HG03432 (cell line): ENCODE results near the gene ADCK1.
"Not testable (repeated sequence)": the region's sequence is repeated elsewhere in the genome, so short reads cannot be mapped to it uniquely, and the experiment has no call there.

Source experiments
- ATAC-seq: cut with Tn5 transposase; IDR thresholded peaks from one replicate; pipeline ENCODE4 v1.9.1; 2021; ENCODE audit warnings: mild to moderate bottlenecking, moderate library complexity; ENCODE audit not compliant: unreplicated experiment

ADCK1 gene

DNA sequence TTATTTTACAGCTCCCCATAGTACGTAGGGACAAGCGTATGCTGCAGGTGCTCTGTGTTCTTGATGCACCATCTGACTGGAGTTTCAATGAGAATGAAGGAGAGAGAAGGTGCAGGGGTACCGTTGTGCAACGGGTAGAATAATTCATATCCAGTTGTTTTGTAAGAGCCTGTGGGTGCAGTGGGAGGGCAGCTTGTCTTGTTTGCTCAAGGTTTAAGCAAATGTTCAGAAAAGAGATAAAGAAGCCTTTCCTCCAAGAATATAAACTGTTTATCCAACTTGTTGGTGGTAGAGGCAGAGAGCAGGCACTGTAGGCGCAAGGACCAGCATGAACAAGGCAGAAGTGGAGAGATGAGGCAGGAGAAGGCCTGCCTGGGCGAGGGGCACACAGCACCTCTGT is 64.2 kb downstream of the ADCK1 start:
- ATAC-seq, result no peak

DNA sequence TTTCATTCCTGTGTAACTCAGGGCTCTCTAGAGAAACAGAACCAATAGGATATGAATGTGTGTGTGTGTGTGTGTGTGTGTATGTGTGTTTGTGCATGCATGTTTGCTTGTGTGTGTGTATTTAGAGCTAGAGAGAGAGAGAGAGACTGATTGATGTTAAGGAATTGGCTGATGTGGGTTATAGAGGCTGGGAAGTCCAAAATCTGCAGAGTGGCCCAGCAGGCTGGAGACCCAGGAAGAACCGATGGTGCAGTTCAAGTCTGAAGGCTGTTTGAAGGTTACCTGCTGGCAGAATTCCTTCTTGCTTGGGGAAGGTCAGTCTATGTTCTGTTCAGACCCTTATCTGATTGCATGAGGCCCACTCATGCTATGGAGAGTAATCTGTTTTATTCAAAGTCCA is 64.7 kb downstream of the ADCK1 start:
- no peak for ATAC-seq

DNA sequence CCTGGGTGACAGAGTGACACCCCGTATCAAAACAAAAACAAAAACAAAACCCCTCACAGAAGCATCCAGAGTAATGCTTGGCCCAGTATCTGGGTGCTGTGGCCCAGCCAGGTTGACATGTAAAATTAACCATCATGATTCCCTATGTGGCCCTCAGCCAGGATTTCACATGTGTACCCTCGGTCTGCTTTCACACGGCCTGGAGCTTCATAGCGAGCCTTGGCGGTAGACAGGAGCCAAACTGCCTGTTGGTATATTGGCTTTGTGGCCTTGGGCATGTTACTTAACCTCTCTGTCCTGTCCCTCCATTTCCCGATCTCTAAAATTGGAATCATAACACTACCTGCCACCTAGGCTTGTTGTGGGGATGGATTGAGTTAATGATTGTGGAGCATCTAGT is 65.5 kb downstream of the ADCK1 start:
- no peak for ATAC-seq

DNA sequence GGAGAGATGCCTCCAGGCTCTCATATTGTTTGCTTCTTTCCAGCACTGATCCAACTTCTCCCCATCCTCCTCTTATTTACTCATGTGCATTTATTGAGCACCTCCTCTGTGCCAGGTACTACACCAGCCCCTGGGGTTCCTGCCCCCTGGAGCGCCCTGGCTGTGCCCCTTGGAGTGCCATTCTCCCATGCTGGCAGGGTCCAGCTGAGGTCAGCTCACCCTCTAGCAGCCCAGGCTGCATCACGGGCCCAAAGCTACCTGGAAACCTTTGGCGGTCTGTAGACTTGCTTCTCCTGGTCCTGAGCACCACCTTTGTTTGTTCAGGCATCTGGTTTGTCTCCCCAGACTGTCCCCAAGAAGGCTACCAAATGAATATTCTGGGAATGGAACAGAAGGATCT is 67.0 kb downstream of the ADCK1 start:
- no peak for ATAC-seq

DNA sequence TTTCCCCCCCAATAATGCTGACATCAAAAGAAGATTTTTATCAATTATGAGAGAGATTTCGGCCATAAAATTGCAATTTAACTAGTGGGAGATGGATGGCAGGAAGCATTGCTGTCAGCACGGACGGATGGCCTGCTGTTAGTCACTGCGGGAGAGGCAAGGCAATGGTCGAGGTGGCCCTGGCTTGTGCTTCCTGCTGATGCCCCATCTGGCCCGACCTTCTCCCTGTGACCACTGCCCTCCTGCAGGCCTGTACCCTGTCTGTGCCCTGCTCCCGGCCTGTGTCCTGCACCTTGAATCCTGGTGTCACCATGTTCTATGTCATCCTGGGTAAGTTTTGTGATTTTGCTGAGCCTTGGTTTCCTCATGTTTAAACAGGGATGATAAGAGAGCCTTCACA is 67.6 kb downstream of the ADCK1 start:
- ATAC-seq, result no peak

DNA sequence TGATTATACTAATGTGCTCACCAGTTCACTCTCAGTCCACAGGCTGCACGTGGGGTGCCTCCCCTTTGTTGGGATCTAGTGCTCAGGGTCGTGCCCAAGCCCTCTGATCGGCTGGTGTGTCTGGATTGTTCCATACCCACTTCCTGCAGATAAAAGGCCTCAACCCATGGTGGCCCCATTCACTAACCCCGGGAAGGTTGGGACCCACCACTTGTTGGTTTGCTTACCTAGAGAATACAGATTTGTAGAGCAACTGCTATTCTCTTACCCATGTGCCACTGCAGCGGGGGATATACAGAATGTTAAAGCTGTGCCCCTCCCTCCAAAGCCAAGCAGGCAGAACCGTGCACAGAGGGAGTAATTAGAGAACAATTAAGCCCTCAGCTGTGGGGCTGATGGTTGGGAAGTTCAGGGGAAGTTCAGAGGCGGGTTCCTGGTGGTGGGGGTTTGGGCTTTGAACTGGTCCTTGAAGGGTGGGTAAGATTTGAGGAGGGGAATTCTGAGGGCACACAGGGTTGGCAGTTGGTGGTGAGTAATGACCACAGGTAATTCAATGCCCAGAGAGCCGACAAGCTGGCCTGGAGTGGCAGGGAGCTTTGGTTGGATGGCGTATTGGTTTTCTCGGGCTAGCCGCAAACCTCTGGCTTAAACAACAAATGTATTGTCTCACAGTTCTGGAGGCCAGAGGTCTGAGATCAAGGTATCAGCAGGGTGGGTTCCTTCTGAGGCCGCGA is 68.8 kb downstream of the ADCK1 start:
- ATAC-seq, result no peak

DNA sequence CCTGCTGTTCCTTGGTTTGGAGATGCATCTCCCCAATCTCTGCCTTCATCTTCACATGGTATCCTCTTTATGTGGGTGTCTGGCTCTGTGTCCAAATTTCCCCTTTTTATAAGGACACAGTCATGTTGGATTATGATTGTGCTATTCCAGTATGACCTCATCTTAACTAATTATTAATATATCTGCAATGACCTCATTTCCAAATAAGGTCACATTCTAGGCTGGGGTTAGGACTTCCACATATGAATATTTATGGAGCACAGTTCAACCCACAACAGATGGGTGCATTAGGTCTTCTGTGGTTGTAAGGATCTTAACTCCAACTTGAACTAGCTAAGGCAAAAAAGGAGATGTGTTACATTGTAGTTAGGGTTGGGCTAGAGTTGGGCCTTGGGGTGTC is 69.4 kb downstream of the ADCK1 start:
- ATAC-seq, result no peak

DNA sequence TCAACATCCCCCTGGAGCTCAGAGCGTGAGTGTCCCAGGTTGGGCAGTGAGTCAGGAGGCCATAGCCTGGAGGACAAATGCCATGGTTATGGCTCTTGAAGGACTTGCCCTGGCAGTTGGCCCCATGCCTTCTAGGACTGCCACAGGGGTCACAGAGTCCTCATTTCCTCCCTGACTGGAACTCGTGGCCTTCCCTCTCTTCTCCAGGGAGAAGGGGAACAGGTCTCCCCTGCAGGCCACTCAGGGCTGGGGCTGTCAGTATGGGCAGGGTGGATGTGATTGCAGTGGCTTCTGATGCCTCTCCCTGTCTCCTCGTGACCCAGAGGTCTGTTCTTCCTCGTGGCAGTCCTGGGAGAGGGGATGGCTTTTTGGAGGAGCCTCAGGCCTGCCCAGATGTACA is 70.7 kb downstream of the ADCK1 start:
- ATAC-seq, result no peak

DNA sequence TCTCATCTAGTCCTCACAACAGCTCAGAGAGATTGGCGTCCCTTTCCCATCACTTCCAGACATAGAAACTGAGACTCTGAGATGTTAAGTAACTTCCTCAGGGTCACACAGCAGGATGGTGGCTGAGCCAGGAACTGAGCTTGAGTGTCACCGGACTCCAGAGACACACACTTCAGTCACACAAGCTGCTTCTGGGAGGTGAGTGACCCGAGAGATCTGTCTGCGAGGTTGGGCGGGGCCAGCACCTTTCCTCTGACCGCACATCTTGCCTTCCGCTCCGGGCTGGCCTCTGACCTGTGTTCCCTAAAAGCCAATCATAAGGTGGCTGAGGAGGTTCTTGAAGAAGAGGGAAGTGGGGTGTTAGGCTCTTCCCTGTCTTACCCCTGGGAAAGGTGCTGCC is 72.2 kb downstream of the ADCK1 start:
- no peak for ATAC-seq

DNA sequence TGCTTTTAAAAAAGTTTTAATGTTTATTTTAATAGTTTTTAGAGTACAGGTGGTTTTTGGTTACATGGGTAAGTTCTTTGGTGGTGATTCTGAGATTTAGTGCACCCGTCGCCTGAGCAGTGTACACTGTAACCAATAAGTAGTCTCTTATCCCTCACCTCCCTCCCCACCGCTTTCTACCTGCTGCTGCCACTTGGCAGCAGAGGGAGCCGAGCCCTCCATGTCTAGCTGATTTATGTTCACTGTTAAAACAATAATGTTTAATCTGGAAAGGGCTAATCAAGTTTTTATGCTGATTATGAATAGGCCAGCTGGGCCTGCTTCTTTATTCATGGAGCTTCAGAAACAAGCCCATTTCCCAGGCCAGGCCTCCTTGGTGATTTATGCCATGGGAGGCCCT is 73.1 kb downstream of the ADCK1 start:
- ATAC-seq, result no peak

DNA sequence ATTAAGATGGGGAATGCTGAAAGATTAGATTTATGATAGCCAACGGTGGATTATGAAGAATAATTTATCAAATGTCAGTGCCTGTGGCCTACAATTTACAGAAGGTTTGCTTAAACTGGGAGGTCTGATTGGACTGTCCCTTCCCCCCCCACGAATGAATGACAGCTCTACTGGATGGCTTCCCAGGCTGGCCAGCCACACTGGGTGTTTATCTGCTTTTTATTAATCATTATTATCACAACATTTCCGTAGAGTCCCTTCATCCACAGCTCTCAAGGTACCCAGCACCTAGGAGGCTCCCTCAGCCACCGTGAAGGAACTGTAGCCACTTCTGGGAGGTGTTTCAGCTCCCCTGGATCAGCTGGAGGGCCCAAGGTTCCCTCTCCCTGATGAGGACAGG is 78.9 kb downstream of the ADCK1 start:
- ATAC-seq, result no peak

DNA sequence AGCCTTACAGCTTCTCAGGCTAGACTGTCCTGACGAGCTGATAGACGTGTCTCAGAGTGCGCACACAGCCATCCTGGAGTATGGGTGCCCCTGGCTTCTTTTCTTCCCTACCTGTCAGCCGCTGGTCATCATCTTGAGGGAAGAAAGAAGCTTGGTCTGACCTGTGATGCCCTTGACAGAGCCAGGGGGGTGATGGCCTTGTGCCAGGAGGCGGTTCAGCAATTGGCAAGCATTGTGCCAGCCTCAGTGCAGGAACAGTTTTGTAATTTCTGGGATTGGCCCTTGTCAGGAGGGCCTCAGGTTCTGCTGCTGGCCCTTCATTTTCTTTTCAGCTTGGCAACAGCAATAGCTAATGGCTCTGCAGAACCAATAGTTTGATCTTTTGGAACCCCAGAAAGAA is 80.1 kb downstream of the ADCK1 start:
- ATAC-seq, result no peak

DNA sequence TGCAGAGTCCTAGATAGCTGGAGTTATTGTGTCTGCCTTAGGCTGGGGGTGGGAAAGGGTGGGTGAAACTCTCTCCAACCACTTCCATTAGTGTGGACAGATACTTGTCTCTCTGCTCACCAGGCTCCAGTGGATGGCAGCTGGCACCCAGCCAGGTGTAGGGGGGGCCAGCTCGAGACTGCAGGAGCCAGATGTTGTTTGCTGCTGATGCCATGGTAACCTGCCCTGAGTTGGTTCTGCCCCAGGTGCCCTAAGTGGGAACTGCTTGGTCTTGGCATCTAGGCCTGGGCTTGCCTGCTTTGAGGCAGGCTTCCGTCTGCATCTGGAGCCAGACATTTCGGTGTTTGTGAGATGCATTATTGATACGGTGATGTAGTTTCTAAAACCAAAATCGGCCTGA is 82.2 kb downstream of the ADCK1 start:
- ATAC-seq, result no peak

DNA sequence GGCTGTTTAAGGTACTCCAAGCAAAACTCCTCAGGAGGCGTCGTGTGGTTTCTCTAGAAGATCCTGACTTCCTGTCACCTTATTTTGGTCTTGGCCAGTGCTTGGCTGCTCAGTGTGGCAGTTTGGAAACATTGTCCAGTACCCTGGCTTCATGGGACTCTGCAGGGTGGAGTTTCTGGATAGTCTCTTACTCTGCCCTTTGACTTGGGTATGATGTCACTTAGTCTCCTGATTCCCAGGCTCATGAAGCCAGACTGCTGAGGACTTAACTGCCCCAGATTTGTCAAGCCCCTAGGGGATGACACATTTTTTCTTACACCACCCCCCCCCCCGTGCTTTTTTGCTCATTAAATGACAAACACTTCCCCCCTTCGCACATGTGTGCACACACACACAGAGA is 82.7 kb downstream of the ADCK1 start:
- no peak for ATAC-seq

DNA sequence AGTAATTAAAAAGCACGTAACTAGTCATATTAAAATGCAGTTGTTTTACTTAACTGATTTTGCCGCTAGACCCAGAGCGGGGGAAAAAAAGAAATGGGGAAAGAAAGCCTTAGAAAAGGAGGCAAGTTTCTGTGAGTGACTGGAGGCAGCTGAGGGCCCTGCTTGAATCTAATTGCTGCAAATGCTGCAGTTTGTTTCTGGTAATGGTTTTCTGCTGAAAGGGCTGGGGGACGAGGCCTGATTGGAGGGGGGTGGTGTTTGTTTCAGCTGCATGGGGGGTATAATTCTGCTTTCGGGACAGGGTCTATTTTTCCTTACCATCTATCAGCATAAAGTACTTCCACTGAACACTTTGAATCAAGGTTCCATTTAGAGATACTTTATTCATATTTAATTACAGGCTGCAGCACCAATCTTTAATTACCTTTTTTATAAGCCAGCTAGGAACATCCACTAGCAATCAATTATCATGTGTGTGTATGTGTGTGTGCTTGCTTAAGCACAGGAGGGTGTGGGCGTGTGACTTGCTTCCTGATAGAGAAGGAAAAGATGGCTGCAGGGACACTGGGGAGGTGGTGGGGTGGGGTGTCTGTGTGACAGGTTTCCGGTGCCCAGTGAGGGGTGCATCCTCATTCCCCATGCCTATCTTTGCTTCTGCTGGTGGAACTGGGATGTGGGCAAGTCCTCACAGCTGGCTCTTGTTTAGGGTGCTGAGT is 83.4 kb downstream of the ADCK1 start:
- ATAC-seq, result no peak

DNA sequence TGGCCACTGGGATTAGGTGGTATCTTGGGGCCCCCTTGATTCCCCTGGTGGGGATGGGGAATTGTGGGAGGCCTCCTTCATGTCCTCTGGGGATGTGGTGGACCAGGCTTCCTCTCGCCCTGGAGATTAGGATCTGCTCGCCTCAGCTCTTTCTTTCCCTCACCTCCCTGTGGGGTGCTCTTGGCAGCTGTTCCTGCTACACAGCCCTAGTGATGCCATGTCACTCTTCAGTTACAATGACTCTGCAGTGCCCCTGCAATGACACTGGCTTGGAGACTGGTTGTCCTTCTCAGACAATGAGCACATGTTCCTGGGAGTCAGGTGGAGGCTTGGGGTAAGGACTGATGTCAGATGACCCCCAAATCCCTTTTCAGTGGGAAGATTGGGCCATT is 83.9 kb downstream of the ADCK1 start:
- no peak for ATAC-seq

DNA sequence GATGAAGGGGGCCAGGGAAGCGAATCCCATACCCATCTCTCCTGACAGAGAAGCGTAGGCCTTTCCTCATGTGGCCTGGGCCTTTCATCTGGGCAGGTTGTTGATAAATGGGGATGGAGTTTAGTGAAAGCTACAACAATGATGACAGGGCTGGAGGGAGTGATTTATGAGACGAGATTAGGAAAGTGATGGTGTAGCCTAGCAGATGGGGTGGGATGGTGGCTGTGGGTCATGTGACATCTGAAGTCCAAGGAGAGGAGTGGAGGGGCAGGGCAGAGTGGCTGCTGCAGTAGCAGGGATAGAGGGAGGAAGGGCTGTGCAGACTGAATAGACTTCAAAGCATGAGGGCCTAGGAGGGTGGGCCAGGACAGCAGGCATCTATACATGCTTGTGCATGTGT is 85.5 kb downstream of the ADCK1 start:
- no peak for ATAC-seq

DNA sequence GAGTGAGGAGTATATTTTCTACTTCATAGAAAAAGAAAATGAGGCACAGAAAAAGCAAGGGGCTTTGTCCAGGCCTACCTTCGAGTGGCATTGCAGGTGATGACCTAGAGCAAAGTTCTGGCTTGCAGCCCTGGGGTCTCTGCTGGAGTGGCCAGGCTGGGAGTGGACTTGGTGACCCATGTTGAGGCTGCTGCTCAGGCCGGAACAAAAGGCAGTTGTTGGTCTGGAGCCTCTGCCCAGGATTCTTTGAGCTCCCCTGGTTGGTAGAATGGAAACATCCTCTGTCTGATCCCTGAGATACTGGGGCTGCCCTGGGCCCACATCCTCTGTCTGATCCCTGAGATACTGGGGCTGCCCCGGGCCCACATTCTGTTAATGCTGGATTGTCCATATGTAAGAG is 86.1 kb downstream of the ADCK1 start:
- ATAC-seq, result no peak

DNA sequence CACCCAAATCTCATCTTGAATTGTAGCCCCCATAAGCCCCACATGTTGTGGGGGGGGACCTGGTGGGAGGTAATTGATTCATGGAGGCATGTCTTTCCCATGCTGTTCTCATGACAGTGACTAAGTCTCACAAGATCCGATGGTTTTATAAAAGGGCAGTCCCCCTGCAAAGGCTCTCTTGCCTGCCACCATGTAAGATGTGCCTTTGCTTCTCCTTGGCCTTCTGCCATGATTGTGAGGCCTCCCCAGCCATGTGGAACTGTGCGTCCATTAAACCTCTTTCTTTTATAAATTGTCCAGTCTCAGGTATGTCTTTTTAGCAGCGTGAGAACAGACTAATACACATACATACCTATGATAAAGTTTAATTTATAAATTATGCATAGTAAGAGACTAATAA is 89.0 kb downstream of the ADCK1 start:
- ATAC-seq, result not testable (repeated sequence)

DNA sequence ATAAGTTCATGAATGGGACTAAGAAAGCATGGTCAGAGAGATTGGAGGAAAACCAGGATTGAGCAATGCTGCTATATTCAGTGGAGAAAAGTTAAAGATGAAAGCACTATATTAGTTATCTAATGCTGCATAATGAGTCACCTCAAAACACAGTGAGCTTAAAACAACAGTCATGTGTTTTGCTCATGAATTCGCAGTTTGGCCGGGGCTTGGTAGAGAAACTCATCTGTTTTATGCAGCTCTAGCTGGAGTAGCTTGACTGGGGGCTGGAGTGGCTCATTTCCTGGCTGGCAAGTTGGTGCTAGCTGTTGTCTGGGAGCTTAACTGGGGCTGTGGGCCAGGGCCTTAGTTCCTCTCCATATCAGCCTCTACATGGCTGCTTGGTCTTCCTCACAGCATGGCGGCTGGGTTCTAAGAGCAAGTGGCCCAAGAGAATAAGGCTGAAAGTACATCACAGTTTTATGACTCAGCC is 90.1 kb downstream of the ADCK1 start:
- no peak for ATAC-seq

DNA sequence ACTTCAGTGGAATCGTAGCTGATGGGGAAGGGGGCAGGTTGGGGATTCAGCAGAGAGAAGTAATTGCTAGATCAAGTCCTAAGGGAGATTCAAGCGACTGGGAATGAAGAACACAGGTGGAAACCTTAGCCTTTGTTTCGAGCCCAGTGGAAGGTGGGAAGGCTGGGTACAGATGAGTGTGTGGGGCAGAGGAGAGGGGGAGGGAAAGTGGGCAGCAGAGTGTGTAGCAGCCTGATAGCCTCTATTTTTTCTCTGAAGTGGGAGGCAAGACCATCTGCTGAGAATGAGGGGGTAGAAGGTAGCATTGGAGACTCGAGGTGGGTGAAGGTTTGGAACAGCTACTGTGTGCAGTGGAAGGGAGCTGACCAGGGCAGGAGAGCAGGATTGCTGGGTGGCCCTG is 91.0 kb downstream of the ADCK1 start:
- ATAC-seq, result no peak

DNA sequence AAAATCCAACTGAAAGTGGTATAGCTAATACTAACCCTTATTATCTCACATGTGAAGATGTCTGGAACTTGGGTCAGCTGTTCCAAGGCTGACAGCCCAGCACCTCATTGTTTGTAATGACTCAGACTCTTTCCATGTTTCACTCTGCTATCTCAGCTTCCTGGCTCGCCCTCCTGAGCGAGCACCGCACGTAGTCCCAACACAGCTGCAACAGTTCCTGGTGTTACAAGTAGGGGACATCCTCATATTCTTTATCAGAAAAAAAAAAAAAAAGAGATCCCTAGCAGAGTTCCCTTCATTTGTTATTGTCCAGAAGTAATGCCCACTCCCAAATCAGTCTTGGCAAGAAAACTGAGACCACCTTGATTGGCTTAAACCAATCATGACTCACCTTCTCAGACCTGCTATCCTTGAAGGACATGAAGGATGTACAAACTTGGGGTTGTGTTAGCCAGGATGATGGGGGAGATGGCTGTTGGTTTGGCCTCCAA is 92.5 kb downstream of the ADCK1 start:
- no peak for ATAC-seq
